GDM1 (cell line): Measurements from ENCODE around the gene MYCBPAP.

Experiments
- DNase-seq: peaks from one replicate; lab custom pipeline; 2025; lab: John Stamatoyannopoulos, UW

Gene MYCBPAP

DNA sequence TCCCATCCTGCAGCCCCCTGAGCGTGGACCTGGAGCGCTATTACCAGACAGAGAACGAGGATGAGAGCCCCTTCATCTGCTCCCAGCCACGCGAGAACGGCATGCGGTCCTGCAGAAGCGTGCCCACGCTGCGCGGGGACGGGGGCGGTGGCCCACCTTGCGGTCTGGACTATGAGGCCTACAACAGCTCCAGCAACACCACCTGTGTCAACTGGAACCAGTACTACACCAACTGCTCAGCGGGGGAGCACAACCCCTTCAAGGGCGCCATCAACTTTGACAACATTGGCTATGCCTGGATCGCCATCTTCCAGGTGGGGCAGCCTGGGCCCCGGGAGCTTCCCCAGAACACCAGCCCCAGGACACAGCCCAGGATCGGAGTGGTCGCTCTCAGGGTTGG lies 64.3 kb downstream of the MYCBPAP start:
- DNase-seq: no peak

GRCh38 chr17:50573866-50574611 lies 65.8 kb downstream of the MYCBPAP start:
- DNase-seq: no peak

GRCh38 chr17:50575581-50576210 lies 67.5 kb downstream of the MYCBPAP start:
- DNase-seq: no peak

GRCh38 chr17:50576864-50577263 lies 68.6 kb downstream of the MYCBPAP start:
- no peak for DNase-seq

GRCh38 chr17:50577451-50577954 lies 69.3 kb downstream of the MYCBPAP start:
- no peak for DNase-seq

DNA sequence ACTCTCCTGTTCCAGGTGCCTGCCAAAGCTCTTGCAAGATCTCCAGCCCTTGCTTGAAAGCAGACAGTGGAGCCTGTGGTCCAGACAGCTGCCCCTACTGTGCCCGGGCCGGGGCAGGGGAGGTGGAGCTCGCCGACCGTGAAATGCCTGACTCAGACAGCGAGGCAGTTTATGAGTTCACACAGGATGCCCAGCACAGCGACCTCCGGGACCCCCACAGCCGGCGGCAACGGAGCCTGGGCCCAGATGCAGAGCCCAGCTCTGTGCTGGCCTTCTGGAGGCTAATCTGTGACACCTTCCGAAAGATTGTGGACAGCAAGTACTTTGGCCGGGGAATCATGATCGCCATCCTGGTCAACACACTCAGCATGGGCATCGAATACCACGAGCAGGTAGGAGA lies 69.9 kb downstream of the MYCBPAP start:
- DNase-seq: no peak

DNA sequence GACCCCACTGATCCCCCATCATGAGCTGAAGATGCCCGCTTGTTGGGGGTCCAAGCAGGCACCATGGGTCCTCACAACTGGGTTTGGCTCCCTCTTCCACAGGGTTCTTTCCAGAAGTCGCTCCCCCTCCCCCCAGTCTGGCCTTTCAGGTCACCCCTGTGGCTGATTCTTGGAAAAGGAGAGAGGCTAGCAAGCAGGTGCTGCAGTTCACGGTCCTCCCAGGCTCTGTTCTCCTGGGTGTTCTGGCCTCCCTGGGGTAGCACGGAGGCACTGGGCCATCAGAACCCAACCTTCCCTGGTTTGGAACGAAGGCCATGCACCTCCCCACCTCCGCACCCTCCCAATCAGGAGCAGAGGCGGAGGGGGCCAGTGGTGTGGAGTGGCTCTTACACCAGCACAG lies 71.2 kb downstream of the MYCBPAP start:
- no peak for DNase-seq

- no peak for DNase-seq
Measured at GRCh38 chr17:50580646-50581045, 72.4 kb downstream of the MYCBPAP start.
